ENCODE data around the gene NRDE2.

NRDE2 gene

GRCh38 chr14:90295870-90296516 lies 35.7 kb downstream of the NRDE2 start:
- no peaks in the 10 kb centered on the region for H3K4me1 ChIP-seq (ENCODE audit: low read length)
- H2AFZ ChIP-seq (ENCODE audit: low read length): no peak overlapping the region
- no peaks in the 10 kb centered on the region for H3K79me2 ChIP-seq (ENCODE audit: low read length)
- no peaks in the 10 kb centered on the region for H3K27me3 ChIP-seq (replicated peaks; ENCODE audit: insufficient read depth, low read length)
- H3K9me3 ChIP-seq (replicated peaks; ENCODE audit: insufficient read depth, low read length): no peaks in the 10 kb centered on the region
- H3K4me3 ChIP-seq (ENCODE audit: low read length): no peak overlapping the region
- no peaks in the 10 kb centered on the region for H3K36me3 ChIP-seq (replicated peaks; ENCODE audit: insufficient read depth, low read length)
- H3K9ac ChIP-seq (ENCODE audit: low read length): no peak overlapping the region
- no peaks in the 10 kb centered on the region for H3K9me2 ChIP-seq (replicated peaks; ENCODE audit: insufficient read depth, low read length)
- no peaks in the 10 kb centered on the region for H3F3A ChIP-seq (ENCODE audit: insufficient read depth, low read length)
- TF ChIP-seq EZH2 (optimal IDR thresholded peaks at IDR 0.05; ENCODE audit: low read depth, low read length) (no peak), CTCF (IDR thresholded peaks at IDR 0.05; ENCODE audit: low read length) (no peak), EZH2phosphoT487 (IDR thresholded peaks at IDR 0.05; ENCODE audit: low read length) (no peak)
- DNase-seq: no peak
- H3K27ac ChIP-seq (ENCODE audit: low read length): no peak overlapping the region
- no peaks in the 10 kb centered on the region for H4K20me1 ChIP-seq (ENCODE audit: insufficient read depth, low read length)
- H3K4me2 ChIP-seq (ENCODE audit: low read depth, low read length): no peak overlapping the region

GRCh38 chr14:90294872-90295271 lies 36.9 kb downstream of the NRDE2 start:
- Histone ChIP-seq H3F3A (ENCODE audit: insufficient read depth, low read length) (no peaks in the 10 kb centered on the region), H3K4me3 (ENCODE audit: low read length) (no peak overlapping the region), H3K27ac (ENCODE audit: low read length) (no peak overlapping the region), H3K4me1 (ENCODE audit: low read length) (no peaks in the 10 kb centered on the region), H3K4me2 (ENCODE audit: low read depth, low read length) (no peak overlapping the region), H4K20me1 (ENCODE audit: insufficient read depth, low read length) (no peaks in the 10 kb centered on the region), H3K9me2 (replicated peaks; ENCODE audit: insufficient read depth, low read length) (no peaks in the 10 kb centered on the region), H3K36me3 (replicated peaks; ENCODE audit: insufficient read depth, low read length) (no peaks in the 10 kb centered on the region), H3K9me3 (replicated peaks; ENCODE audit: insufficient read depth, low read length) (no peaks in the 10 kb centered on the region), H3K79me2 (ENCODE audit: low read length) (no peaks in the 10 kb centered on the region), H2AFZ (ENCODE audit: low read length) (no peak overlapping the region), H3K9ac (ENCODE audit: low read length) (no peak overlapping the region), H3K27me3 (replicated peaks; ENCODE audit: insufficient read depth, low read length) (no peaks in the 10 kb centered on the region)
- DNase-seq: no peak
- TF ChIP-seq EZH2phosphoT487 (IDR thresholded peaks at IDR 0.05; ENCODE audit: low read length) (no peak), EZH2 (optimal IDR thresholded peaks at IDR 0.05; ENCODE audit: low read depth, low read length) (no peak), CTCF (IDR thresholded peaks at IDR 0.05; ENCODE audit: low read length) (no peak)

DNA sequence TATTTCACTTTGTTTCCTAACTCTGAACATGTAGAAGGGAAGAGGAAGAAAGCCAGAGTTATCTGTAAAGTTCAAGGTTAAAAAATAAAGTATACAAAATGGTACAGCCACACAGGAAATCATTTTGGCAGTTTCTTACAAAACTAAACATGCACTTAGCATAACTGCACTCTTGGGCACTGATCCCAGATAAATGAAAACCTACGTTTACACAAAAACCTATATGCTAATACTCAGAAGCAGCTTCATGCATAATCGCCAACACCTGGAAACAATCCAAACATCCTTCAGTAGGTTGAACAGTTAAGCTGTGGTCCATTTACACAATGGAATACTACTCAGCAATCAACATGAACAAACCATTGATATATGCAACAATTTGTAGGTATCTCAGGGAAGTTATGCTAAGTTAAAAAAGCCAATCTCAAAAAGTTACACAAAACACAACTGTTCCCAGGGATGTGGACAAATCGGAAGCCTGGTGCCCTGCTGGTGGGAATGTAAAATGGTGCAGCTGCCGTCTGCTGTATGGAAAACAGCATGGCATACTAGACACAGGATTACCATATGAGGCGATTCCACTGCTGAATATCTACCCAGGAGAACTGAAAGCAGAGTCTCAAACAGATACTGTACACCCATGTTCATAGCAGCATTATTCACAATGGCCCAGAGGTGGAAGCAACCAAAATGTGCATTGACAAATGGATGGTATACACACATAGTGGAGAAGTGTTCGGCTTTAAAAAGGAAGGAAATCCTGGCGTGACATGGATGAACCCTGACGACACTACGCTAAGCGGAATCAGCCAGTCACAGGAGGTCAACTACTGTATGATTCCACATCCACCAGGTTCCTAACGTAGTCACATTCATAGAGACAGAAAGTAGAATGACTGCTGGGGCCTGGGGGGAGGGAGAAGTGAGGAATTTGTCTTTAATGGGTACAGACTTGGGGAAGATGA lies 37.7 kb downstream of the NRDE2 start:
- Histone ChIP-seq H3K36me3 (replicated peaks; ENCODE audit: insufficient read depth, low read length) (no peaks in the 10 kb centered on the region), H4K20me1 (ENCODE audit: insufficient read depth, low read length) (no peaks in the 10 kb centered on the region), H3K4me1 (ENCODE audit: low read length) (no peaks in the 10 kb centered on the region), H3K27me3 (replicated peaks; ENCODE audit: insufficient read depth, low read length) (no peaks in the 10 kb centered on the region), H3K79me2 (ENCODE audit: low read length) (no peaks in the 10 kb centered on the region), H3K27ac (ENCODE audit: low read length) (no peak overlapping the region), H3K9me2 (replicated peaks; ENCODE audit: insufficient read depth, low read length) (no peaks in the 10 kb centered on the region), H3F3A (ENCODE audit: insufficient read depth, low read length) (no peaks in the 10 kb centered on the region), H2AFZ (ENCODE audit: low read length) (no peak overlapping the region), H3K4me2 (ENCODE audit: low read depth, low read length) (no peak overlapping the region), H3K9me3 (replicated peaks; ENCODE audit: insufficient read depth, low read length) (no peaks in the 10 kb centered on the region), H3K4me3 (ENCODE audit: low read length) (no peak overlapping the region), H3K9ac (ENCODE audit: low read length) (no peak overlapping the region)
- DNase-seq: no peak
- no peak for TF ChIP-seq CTCF (IDR thresholded peaks at IDR 0.05; ENCODE audit: low read length)
- TF ChIP-seq EZH2 (optimal IDR thresholded peaks at IDR 0.05; ENCODE audit: low read depth, low read length): no peak
- TF ChIP-seq EZH2phosphoT487 (IDR thresholded peaks at IDR 0.05; ENCODE audit: low read length): no peak

All from MM.1S (cell line).